Right renal pelvis (tissue), 4 donors: Measurements from ENCODE around the gene ECI1. TPM values are rescaled to one million over a fixed set of nuclear protein-coding genes. Genes with fewer than 3 reads are reported as not detected.

Source experiments
- DNase-seq, 4 donors: peaks; one replicate each; pipeline ENCODE4 v3.0.0-alpha.2; 2013; ENCODE audit warnings: low read depth in 4 of 4, low spot score in 3 of 4, missing footprints in 1 of 4
- polyA plus RNA-seq, 4 donors: library from polyadenylated mRNA; unstranded; fragments of 120-200 nt; gene quantifications; one replicate each; pipeline ENCODE4 v1.2.1, GENCODE V29; 2013; ENCODE audit not compliant: insufficient read length in 4 of 4

ECI1 gene
- polyA plus RNA-seq: 100 to 1,000 TPM in 1 of 4 donors, 10 to 100 TPM in 3; 57.6 to 101 (median 69.3) TPM

- DNase-seq: peak; percentile 83 to 84 (median 83)
Measured at GRCh38 chr16:2251296-2252111, at the start of gene ECI1. Gene ECI1, minus strand, starts transcription at chr16:2251587. Its CDS starts 21 bp downstream, at chr16:2251566.

GRCh38 chr16:2299915-2300192, 48.5 kb upstream of the ECI1 start:
- no peak for DNase-seq

- no peak for DNase-seq
Measured at GRCh38 chr16:2299121-2299914, 47.9 kb upstream of the ECI1 start.

GRCh38 chr16:2298621-2299020, 47.2 kb upstream of the ECI1 start:
- DNase-seq: no peak

- no peak for DNase-seq
Measured at GRCh38 chr16:2297506-2297860, 46.1 kb upstream of the ECI1 start.

- no peak for DNase-seq
Measured at GRCh38 chr16:2296661-2297505, 45.5 kb upstream of the ECI1 start.

- DNase-seq: no peak
Measured at GRCh38 chr16:2295056-2295798, 43.8 kb upstream of the ECI1 start.

- no peak for DNase-seq
Measured at GRCh38 chr16:2292221-2292620, 40.8 kb upstream of the ECI1 start.

GRCh38 chr16:2289282-2289681, 37.9 kb upstream of the ECI1 start:
- DNase-seq: no peak

- no peak for DNase-seq
Measured at GRCh38 chr16:2288726-2289125, 37.3 kb upstream of the ECI1 start.

- no peak for DNase-seq
Measured at GRCh38 chr16:2287916-2288547, 36.6 kb upstream of the ECI1 start.

- DNase-seq: no peak
Measured at GRCh38 chr16:2286550-2286949, 35.2 kb upstream of the ECI1 start.

GRCh38 chr16:2285731-2286191, 34.4 kb upstream of the ECI1 start:
- no peak for DNase-seq

GRCh38 chr16:2284797-2285576, 33.6 kb upstream of the ECI1 start:
- no peak for DNase-seq

GRCh38 chr16:2284001-2284770, 32.8 kb upstream of the ECI1 start:
- no peak for DNase-seq

- DNase-seq: no peak
Measured at GRCh38 chr16:2282866-2283555, 31.6 kb upstream of the ECI1 start.

GRCh38 chr16:2282262-2282661, 30.9 kb upstream of the ECI1 start:
- no peak for DNase-seq
